ENCODE results near the gene PDYN. TPM values are rescaled to one million over a fixed set of nuclear protein-coding genes. Genes with fewer than 3 reads are reported as not detected.

The PDYN gene
- not detected in 2 replicates for total RNA-seq (2011; cell fraction: chromatin; rRNA removed; ENCODE audit: low replicate concordance)
- total RNA-seq (2011; cell fraction: nucleolus; rRNA removed), result not detected in 2 replicates
- total RNA-seq (2011; cell fraction: nucleoplasm; rRNA removed), result not detected in 2 replicates
- not detected in 2 replicates for total RNA-seq (2014; rRNA removed)
- not detected in 2 replicates for total RNA-seq (2014; rRNA removed; fragmentation: Illumina TruSeq; extraction: Trizol)
- total RNA-seq (2015; rRNA removed; fragmentation: Illumina TruSeq; extraction: Trizol), result not detected in 2 replicates
- not detected in 2 replicates for total RNA-seq (2021)
- not detected in 2 replicates for polyA plus RNA-seq (2011; rRNA removed)
- polyA plus RNA-seq (2011; cell fraction: cytosol; rRNA removed), result not detected in 2 replicates
- not detected in 2 replicates for polyA plus RNA-seq (2011; cell fraction: nucleus; rRNA removed)
- polyA plus RNA-seq (2012), result not detected in 2 replicates
- not detected in 2 replicates for polyA plus RNA-seq (2014; fragmentation: Illumina TruSeq; extraction: Trizol)
- polyA plus RNA-seq (2014; fragmentation: Nextera tagmentation; extraction: Ambion mirVana), result not detected
- polyA plus RNA-seq (2014; rRNA removed), result not detected in 2 replicates
- polyA minus RNA-seq (2011; rRNA and poly(A)+ RNA removed), result not detected in 2 replicates
- polyA minus RNA-seq (2011; cell fraction: cytosol; rRNA and poly(A)+ RNA removed), result not detected in 2 replicates
- not detected in 2 replicates for polyA minus RNA-seq (2011; cell fraction: nucleus; rRNA and poly(A)+ RNA removed)
- Bru-seq, nascent RNA, result not detected
- BruChase-seq, experiment 1, labeled RNA remaining after a 2-hour chase, result not detected
- BruChase-seq, experiment 2, labeled RNA remaining after a 6-hour chase, result not detected
- long read RNA-seq, experiment 1, result 0 reads
- long read RNA-seq, experiment 2, result 0 reads
- long read RNA-seq, experiment 3, result 0 reads

- in situ Hi-C loops (cut with MboI) (no loop called here), intact Hi-C loops (cut with micrococcal nuclease) (no loop called here)
- no peaks in the 10 kb centered on the region for H3K4me1 ChIP-seq (replicated peaks in 1 of 2; ENCODE audit: control insufficient read depth in 2 of 2, insufficient read depth in 2 of 2, low read length in 2 of 2)
- no peaks in the 10 kb centered on the region for H3K36me3 ChIP-seq (ENCODE audit: control insufficient read depth, insufficient read depth, low read length)
- no peaks in the 10 kb centered on the region for H4K20me1 ChIP-seq (replicated peaks; ENCODE audit: control insufficient read depth, insufficient read depth, low read length)
- FAIRE-seq, result no peak
- no peak within 1 kb of the TSS for H3K4me3 ChIP-seq
- H3K9me3 ChIP-seq (replicated peaks; ENCODE audit: control insufficient read depth, insufficient read depth, low read depth, low read length), result no peaks in the 10 kb centered on the region
- BruUV-seq (replicated peaks), result no TSS peak
- peaks cover 0 to 31% of the 10 kb centered on the region in 2 experiments; a peak in 3 of 5 replicates for H3K27me3 ChIP-seq (ENCODE audit: control insufficient read depth in 2 of 2, insufficient read depth in 2 of 2, low read length in 2 of 2)
- H3K79me2 ChIP-seq (ENCODE audit: control insufficient read depth, insufficient read depth, low read length), result no peaks in the 10 kb centered on the region
- no peak within 1 kb of the TSS for H3K27ac ChIP-seq (ENCODE audit: extremely low read depth, low read depth, low read length)
- no peak within 1 kb of the TSS for H3K9ac ChIP-seq (ENCODE audit: insufficient read depth in 1 of 2, low read depth in 2 of 2, low read length in 2 of 2)
- ChIA-PET CTCF (ENCODE audit: low intra/inter-chr PET ratio) (no interaction called here), POLR2A (interaction anchor here (1.5 kb wide), 1 partner anchor 8 kb away, joined by 3 read pairs; no protein-coding TSS in a partner anchor)
- TF ChIP-seq ZBTB11 (CRISPR knock-in tag; IDR thresholded peaks at IDR 0.05), result no peak
- no peak for TF ChIP-seq TAF7 (tag; IDR thresholded peaks at IDR 0.05)
- no peak for TF ChIP-seq POLR2H (tag; IDR thresholded peaks at IDR 0.05; ENCODE audit: low read depth)
- TF ChIP-seq RBFOX2 (IDR thresholded peaks at IDR 0.05; ENCODE audit: low read depth, low read length), result no peak
- TF ChIP-seq SP2 (IDR thresholded peaks at IDR 0.05; ENCODE audit: extremely low read depth, low read depth, low read length, poor library complexity, severe bottlenecking), result no peak
- no peak for TF ChIP-seq ZNF75A (CRISPR knock-in tag; IDR thresholded peaks at IDR 0.05)
- no peak for TF ChIP-seq TAL1 (IDR thresholded peaks at IDR 0.05)
- TF ChIP-seq NONO (IDR thresholded peaks at IDR 0.05; ENCODE audit: low read depth in 2 of 2, low read length in 1 of 2), result no peak
- no peak for TF ChIP-seq CBX3 (IDR thresholded peaks at IDR 0.05; ENCODE audit: borderline replicate concordance in 1 of 2, low read length in 2 of 2)
- no peak for TF ChIP-seq NFATC3 (IDR thresholded peaks at IDR 0.05)
- no peak for TF ChIP-seq CTBP1 (IDR thresholded peaks at IDR 0.05; ENCODE audit: borderline replicate concordance)
- TF ChIP-seq RBM34 (IDR thresholded peaks at IDR 0.05; ENCODE audit: borderline replicate concordance, insufficient read depth, low read length), result no peak
- TF ChIP-seq ZBTB34 (CRISPR knock-in tag; IDR thresholded peaks at IDR 0.05), result no peak
- H2AFZ ChIP-seq (ENCODE audit: low read depth, low read length), result no peak within 1 kb of the TSS
- H3K9me1 ChIP-seq (ENCODE audit: control insufficient read depth, insufficient read depth, low read length), result no peaks in the 10 kb centered on the region
- WGBS (ENCODE audit: insufficient coverage, low coverage, missing lambda C conversion rate), result 3% methylated on average over 7 of the region's 9 CpGs
- ATAC-seq, result no peak
- H3K4me2 ChIP-seq (ENCODE audit: insufficient read depth, low read length), result no peak within 1 kb of the TSS
- DNase-seq (ENCODE audit: extremely low read depth in 1 of 4, low spot score in 3 of 4), result no peak
Observed at GRCh38 chr20:1993986-1994385, at the start of gene PDYN. Gene PDYN, minus strand, starts transcription at chr20:1994058. Its CDS starts 10,974 bp downstream, at chr20:1983084.

Data from K562 (cell line).